Sigmoid colon (tissue), 7 donors: ENCODE results near the gene MBOAT7. TPM values are rescaled to one million over a fixed set of nuclear protein-coding genes. Genes with fewer than 3 reads are reported as not detected.

Experiments used
- DNase-seq: peaks from one replicate; pipeline ENCODE4 v3.0.0-alpha.2; 2019
- H3K27ac ChIP-seq, 4 donors: fragments of 200-600 bp; sonication (generic); one replicate each; pipeline ENCODE4 v1.5.1; 2016 to 2019; ENCODE audit warnings: mild to moderate bottlenecking in 1 of 4
- H3K27me3 ChIP-seq, 3 donors: fragments of 200-600 bp; sonication (generic); one replicate each; pipeline ENCODE4 v1.5.1; 2019; ENCODE audit warnings: mild to moderate bottlenecking in 1 of 3
- H3K36me3 ChIP-seq, 4 donors: fragments of 200-600 bp; sonication (generic); one replicate each; pipeline ENCODE4 v1.5.1; 2016 to 2019
- H3K4me1 ChIP-seq, 4 donors: fragments of 200-600 bp; sonication (generic); one replicate each; pipeline ENCODE4 v1.5.1; 2017 to 2019
- H3K4me3 ChIP-seq, 4 donors: fragments of 200-600 bp; sonication (generic); one replicate each; pipeline ENCODE4 v1.5.1; 2017 to 2019; ENCODE audit warnings: mild to moderate bottlenecking in 2 of 4, moderate library complexity in 1 of 4
- H3K9me3 ChIP-seq, 4 donors: fragments of 200-600 bp in 3 of 4; sonication (generic) in 3 of 4; one replicate each; pipeline versions ENCODE4 v1.5.1 to v1.6.1; 2013 to 2019
- EP300 ChIP-seq, 4 donors: sonication (generic); formaldehyde crosslinking; IDR thresholded peaks; one replicate each; pipeline ENCODE4 v1.6.1; 2017; ENCODE audit warnings: antibody characterized with exemption in 4 of 4
- POLR2A ChIP-seq, 2 donors: fragments of 450-650 bp; IDR thresholded peaks; one replicate each; pipeline ENCODE4 v1.6.1; 2016; ENCODE audit warnings: antibody characterized with exemption in 2 of 2, mild to moderate bottlenecking in 2 of 2, moderate library complexity in 2 of 2
- POLR2AphosphoS5 ChIP-seq, 4 donors: sonication (generic); formaldehyde crosslinking; IDR thresholded peaks; one replicate each; pipeline ENCODE4 v1.6.1; 2017; ENCODE audit warnings: antibody characterized with exemption in 4 of 4
- WGBS, 2 donors: extraction: QIAGEN DNeasy Blood & Tissue Kit; methylation state at CpG; one replicate each; pipeline ENCODE4 v1.1.7; 2013; 5-methylcytosine and 5-hydroxymethylcytosine counted together
- intact Hi-C: fragments of 100-400 bp; cut with DNase I; formaldehyde crosslinking; loops from one replicate; pipeline ENCODE4 v1.15.1; 2023
- polyA plus RNA-seq, 3 donors: library from polyadenylated mRNA; stranded (reverse); fragments of 200-250 nt; gene quantifications; one replicate each; pipeline ENCODE4 v1.2.3, GENCODE V29; 2013
- total RNA-seq, 4 donors: library from RNA; depleted of rRNA; stranded (reverse); fragments of >200 nt; gene quantifications; one replicate each; pipeline ENCODE4 v1.1.0, GENCODE V29; 2016
- TF ChIP-seq, protein P1 (sequence below), 4 experiments: fragments of 450-650 bp in 3 of 4; fragments of 200-600 bp in 1 of 4; IDR thresholded peaks; one replicate each; pipeline ENCODE4 v1.5.1; 2016 to 2019; ENCODE audit warnings: antibody characterized with exemption in 4 of 4, mild to moderate bottlenecking in 3 of 4, moderate library complexity in 2 of 4
- donor health status: healthy with polysubstance abuse.
- donor health status: Bipolar disorder and iron deficiency.
- donor health status: healthy.

The MBOAT7 gene
- total and polyA plus RNA-seq, 7 donors: 15.0 to 79.7 (median 29.3) TPM

DNA sequence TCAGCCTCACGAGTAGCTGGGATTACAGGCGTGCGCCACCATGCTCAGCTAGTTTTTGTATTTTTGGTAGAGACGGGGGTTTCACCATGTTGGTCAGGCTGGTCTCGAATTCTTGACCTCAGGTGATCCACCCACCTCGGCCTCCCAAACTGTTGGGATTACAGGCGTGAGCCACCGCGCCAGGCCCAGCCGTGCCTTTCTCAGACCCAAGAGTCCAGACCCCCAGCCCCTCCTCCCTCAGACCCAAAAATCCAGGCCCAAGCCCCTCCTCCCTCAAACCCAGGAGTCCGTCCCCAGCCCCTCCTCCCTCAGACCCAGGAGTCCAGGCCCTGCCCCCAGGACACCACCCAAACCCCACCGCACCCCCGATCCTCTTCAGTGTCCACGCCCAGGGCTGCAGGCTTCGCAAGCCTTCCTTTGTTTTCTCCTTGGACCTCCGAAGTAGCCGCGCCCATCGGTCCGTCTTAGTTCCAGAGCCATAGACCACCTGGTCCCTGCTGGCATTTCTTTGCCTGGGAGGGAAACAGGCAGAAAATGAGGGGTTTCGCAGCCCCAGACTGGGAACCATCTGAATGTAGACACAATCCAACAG lies 20.1 kb downstream of the MBOAT7 start:
- no peak for DNase-seq
- Histone ChIP-seq H3K27ac (no peak overlapping the region), H3K36me3 (no peaks in the 10 kb centered on the region), H3K4me3 (no peak overlapping the region), H3K4me1 (peaks cover 0 to 12% (median 8%) of the 10 kb centered on the region in 4 donors), H3K27me3 (peaks cover 10 to 55% (median 39%) of the 10 kb centered on the region in 3 donors), H3K9me3 (no peaks in the 10 kb centered on the region)
- intact Hi-C loops: loop anchor here (2.0 kb wide), 1 partner anchor 20 kb away; the partner anchor contains the start of gene MBOAT7
- TF ChIP-seq POLR2AphosphoS5 (IDR thresholded peaks at IDR 0.05): no peak
- WGBS, 2 donors: 88 to 89% methylated on average over 21 of the region's 21 CpGs

DNA sequence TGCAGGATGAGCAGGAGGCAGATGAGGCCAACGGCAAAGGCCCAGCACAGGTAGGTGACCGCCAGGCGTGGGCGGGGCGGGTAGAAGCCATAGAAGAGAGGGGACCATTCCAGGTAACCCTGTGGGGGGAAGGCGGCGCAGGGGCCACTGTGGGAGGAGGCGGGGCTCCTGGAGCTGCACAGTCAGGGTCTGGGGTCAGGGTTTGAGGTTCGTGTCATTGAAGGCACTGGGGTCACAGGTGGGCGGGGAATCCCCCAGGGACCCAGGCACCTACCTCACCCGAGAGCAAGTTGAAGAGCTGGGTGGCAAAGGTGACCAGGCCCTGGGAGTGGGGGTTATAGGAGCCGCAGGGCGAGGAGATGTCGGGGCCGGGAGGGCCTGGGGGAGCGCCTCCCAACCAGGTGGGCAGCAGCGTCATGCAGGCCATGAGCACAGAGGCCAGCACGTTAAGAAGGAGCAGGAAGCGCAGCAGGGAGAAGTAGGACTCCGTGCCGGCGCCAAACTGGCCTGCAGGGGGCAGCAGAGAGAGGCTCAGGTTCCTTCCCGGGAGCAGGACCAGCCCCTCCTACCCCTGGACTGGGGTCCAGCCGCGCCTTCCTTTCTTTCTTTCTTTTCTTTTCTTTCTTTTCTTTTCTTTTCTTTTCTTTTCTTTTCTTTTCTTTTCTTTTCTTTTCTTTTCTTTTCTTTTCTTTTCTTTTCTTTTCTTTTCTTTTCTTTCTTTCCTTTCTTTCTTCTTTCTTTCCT lies 21.0 kb downstream of the MBOAT7 start:
- peaks cover 0 to 14% (median 10%) of the 10 kb centered on the region in 4 donors for H3K4me1 ChIP-seq
- intact Hi-C loops: loop anchor here (1.0 to 2.0 kb wide), 2 partner anchors 20 to 63 kb away; partner anchors contain the start of gene MBOAT7
- peaks cover 9 to 50% (median 33%) of the 10 kb centered on the region in 3 donors for H3K27me3 ChIP-seq
- no peaks in the 10 kb centered on the region for H3K9me3 ChIP-seq
- no peak overlapping the region for H3K27ac ChIP-seq
- no peak overlapping the region for H3K4me3 ChIP-seq
- no peaks in the 10 kb centered on the region for H3K36me3 ChIP-seq
- DNase-seq: peak; percentile 94
- TF ChIP-seq POLR2AphosphoS5 (IDR thresholded peaks at IDR 0.05) (peak in 1 of 4 donors; percentile 21), POLR2A (IDR thresholded peaks at IDR 0.05) (no peak), EP300 (IDR thresholded peaks at IDR 0.05) (no peak)
- TF ChIP-seq, protein P1, sequence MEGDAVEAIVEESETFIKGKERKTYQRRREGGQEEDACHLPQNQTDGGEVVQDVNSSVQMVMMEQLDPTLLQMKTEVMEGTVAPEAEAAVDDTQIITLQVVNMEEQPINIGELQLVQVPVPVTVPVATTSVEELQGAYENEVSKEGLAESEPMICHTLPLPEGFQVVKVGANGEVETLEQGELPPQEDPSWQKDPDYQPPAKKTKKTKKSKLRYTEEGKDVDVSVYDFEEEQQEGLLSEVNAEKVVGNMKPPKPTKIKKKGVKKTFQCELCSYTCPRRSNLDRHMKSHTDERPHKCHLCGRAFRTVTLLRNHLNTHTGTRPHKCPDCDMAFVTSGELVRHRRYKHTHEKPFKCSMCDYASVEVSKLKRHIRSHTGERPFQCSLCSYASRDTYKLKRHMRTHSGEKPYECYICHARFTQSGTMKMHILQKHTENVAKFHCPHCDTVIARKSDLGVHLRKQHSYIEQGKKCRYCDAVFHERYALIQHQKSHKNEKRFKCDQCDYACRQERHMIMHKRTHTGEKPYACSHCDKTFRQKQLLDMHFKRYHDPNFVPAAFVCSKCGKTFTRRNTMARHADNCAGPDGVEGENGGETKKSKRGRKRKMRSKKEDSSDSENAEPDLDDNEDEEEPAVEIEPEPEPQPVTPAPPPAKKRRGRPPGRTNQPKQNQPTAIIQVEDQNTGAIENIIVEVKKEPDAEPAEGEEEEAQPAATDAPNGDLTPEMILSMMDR (IDR thresholded peaks at IDR 0.05): peak; percentile 48 to 94 (median 86)
- WGBS, 2 donors: 27 to 30% methylated on average over 25 of the region's 25 CpGs

DNA sequence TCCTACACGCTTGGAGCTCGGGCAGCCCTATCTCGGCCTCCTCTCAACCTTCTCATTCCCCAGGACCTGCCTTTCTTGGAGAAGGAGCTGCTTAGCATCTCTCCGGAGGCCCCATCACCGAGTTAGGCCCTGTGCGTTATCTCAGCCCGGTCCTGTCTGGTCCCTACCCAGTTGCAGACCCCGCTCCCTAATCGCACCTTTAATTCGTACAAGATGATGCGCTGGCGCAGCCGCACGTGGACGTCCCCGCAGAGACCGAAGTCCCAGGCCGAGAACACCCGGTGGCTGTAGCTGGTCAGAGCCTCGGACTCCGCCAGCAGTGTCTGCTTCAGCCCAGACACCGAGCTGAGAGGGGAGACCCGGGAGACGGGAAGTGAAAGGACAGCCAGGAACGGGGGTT lies 24.2 kb downstream of the MBOAT7 start:
- Histone ChIP-seq H3K9me3 (no peaks in the 10 kb centered on the region), H3K27me3 (peaks cover 4 to 39% (median 25%) of the 10 kb centered on the region in 3 donors), H3K27ac (no peak overlapping the region), H3K36me3 (no peaks in the 10 kb centered on the region), H3K4me1 (peaks cover 0 to 42% (median 40%) of the 10 kb centered on the region in 4 donors), H3K4me3 (no peak overlapping the region)
- TF ChIP-seq POLR2A (IDR thresholded peaks at IDR 0.05) (no peak), POLR2AphosphoS5 (IDR thresholded peaks at IDR 0.05) (no peak), EP300 (IDR thresholded peaks at IDR 0.05) (no peak)
- TF ChIP-seq, protein P1 (IDR thresholded peaks at IDR 0.05): no peak
- no peak for DNase-seq
- 88 to 93% methylated on average over 25 of the region's 25 CpGs for WGBS, 2 donors
- intact Hi-C loops: no loop called here

DNA sequence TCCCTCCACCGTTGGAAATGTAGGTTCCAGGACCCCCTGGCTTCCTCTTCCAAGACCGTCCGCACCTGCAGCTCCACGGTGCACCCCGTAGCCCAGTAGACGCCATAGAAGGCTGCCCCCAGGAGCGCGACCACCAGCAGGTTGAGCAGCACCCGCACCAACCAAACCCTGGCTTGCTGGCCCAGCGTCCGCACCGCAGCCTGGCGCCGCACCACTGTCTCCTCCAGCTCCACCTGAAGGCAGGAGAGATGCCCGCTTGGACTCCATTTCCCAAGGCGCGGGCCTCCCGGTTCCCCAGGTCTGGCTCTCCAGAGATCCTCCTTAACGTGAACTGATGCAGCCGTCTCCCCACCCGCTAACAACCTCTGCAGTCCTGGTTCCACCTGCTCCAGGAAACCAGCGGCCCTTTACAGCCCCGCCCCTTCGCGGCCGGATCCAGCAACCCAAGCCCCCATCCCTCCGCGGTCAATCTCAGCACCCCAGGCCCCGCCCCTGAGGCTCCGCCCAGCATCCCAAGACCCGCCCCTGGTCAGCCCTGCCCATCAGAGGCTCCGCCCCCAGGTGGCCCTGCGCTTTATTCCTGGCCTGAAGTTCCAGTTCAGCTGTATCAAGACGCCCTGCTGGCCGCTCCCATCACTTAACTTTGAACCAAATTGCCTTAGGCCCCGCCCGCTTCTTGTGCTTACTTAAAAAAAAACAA lies 24.9 kb downstream of the MBOAT7 start:
- DNase-seq: peak; percentile 85
- intact Hi-C loops: loop anchor here (5.0 kb wide), 1 partner anchor 38 kb away; the partner anchor contains the start of gene RPS9
- Histone ChIP-seq H3K27ac (no peak overlapping the region), H3K4me3 (no peak overlapping the region), H3K27me3 (peaks cover 4 to 39% (median 25%) of the 10 kb centered on the region in 3 donors), H3K9me3 (no peaks in the 10 kb centered on the region), H3K36me3 (no peaks in the 10 kb centered on the region), H3K4me1 (peaks cover 0 to 44% (median 42%) of the 10 kb centered on the region in 4 donors)
- 11 to 16% methylated on average over 37 of the region's 37 CpGs for WGBS, 2 donors
- TF ChIP-seq EP300 (IDR thresholded peaks at IDR 0.05) (no peak), POLR2AphosphoS5 (IDR thresholded peaks at IDR 0.05) (no peak), POLR2A (IDR thresholded peaks at IDR 0.05) (no peak)
- TF ChIP-seq, protein P1 (IDR thresholded peaks at IDR 0.05): no peak
